ENCODE measurements around the gene POLRMT.

POLRMT gene

DNA sequence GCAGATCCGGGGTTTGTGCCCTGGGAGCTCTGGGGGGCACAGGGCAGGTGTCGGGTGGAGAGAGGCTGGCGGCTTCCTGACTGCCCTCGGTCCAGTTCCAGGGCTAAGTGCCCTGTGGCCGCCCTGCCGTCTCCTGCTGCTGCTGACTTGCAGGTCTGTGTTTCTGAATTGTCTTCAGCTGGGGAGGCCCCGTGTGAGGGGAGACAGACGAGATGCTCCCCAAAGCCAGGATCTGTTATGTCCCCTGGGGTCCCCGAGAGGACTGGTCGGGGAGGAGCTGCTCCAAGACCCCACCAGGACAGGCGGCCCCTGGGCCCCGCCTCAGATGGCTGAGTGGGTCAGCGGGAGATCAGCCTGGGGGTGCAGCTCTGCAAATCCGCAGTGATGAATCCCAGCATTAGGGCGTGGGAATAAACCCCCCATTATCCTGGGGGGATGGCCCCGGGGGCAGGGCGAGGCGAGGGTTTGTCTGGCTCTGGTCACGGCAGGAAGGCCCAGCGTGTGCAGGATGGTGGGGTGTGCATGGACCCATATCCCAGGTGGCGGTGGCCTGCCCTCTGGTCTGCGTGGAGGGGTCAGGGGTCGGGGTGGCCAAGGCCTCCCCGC lies 39.0 kb downstream of the POLRMT start:
- no peak overlapping the region for H3K4me3 ChIP-seq (IDR thresholded peaks at IDR 0.05; ENCODE audit: insufficient read depth, low read depth, low read length)
- peaks cover 4% of the 10 kb centered on the region for H3K4me1 ChIP-seq (ENCODE audit: low read depth, poor library complexity, severe bottlenecking)
- H2AFZ ChIP-seq (ENCODE audit: low read depth), result no peak overlapping the region
- peaks cover 56% of the 10 kb centered on the region for H3K27me3 ChIP-seq (ENCODE audit: insufficient read depth, low read depth)
- no peaks in the 10 kb centered on the region for H3K36me3 ChIP-seq (ENCODE audit: insufficient read depth)
- H3K27ac ChIP-seq, result no peak overlapping the region
- no peak overlapping the region for H3K4me2 ChIP-seq
- H4K20me1 ChIP-seq (ENCODE audit: insufficient read depth), result no peaks in the 10 kb centered on the region
- TF ChIP-seq CTCF (conservative IDR thresholded peaks at IDR 0.05; ENCODE audit: low read depth, low read length), result no peak
- H3K79me2 ChIP-seq (ENCODE audit: insufficient read depth, low read depth), result no peaks in the 10 kb centered on the region
- no peak overlapping the region for H3K9ac ChIP-seq

GRCh38 chr19:593505-593904 lies 39.8 kb downstream of the POLRMT start:
- Histone ChIP-seq H3K4me1 (ENCODE audit: low read depth, poor library complexity, severe bottlenecking) (peaks cover 7% of the 10 kb centered on the region), H3K27me3 (ENCODE audit: insufficient read depth, low read depth) (peaks cover 63% of the 10 kb centered on the region), H3K27ac (no peak overlapping the region), H2AFZ (ENCODE audit: low read depth) (no peak overlapping the region), H3K36me3 (ENCODE audit: insufficient read depth) (no peaks in the 10 kb centered on the region), H4K20me1 (ENCODE audit: insufficient read depth) (no peaks in the 10 kb centered on the region), H3K9ac (no peak overlapping the region), H3K79me2 (ENCODE audit: insufficient read depth, low read depth) (no peaks in the 10 kb centered on the region), H3K4me3 (IDR thresholded peaks at IDR 0.05; ENCODE audit: insufficient read depth, low read depth, low read length) (no peak overlapping the region), H3K4me2 (no peak overlapping the region)
- TF ChIP-seq CTCF (conservative IDR thresholded peaks at IDR 0.05; ENCODE audit: low read depth, low read length), result no peak

DNA sequence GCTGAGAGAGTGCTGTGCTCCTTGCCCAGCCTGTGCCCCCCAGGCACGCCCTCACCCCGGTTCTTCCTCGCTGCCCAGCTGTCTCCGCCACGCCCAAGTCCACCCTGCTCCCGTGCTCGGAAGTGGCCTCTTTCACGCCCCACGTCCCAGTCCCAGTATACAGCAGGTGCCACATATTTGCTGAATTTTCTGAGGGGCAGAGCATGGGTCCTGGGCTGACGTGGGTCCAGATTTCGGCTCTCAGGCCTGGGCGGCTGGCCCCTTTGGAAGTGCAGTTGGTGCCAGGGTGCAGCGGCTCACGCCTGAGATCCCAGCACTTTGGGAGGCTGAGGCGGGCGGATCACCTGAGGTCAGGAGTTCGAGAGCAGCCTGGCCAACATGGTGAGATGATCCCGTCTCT lies 40.3 kb downstream of the POLRMT start:
- H4K20me1 ChIP-seq (ENCODE audit: insufficient read depth), result no peaks in the 10 kb centered on the region
- H3K4me2 ChIP-seq, result no peak overlapping the region
- no peaks in the 10 kb centered on the region for H3K36me3 ChIP-seq (ENCODE audit: insufficient read depth)
- H3K4me3 ChIP-seq (IDR thresholded peaks at IDR 0.05; ENCODE audit: insufficient read depth, low read depth, low read length), result no peak overlapping the region
- TF ChIP-seq CTCF (conservative IDR thresholded peaks at IDR 0.05; ENCODE audit: low read depth, low read length), result no peak
- H3K27me3 ChIP-seq (ENCODE audit: insufficient read depth, low read depth), result peaks cover 67% of the 10 kb centered on the region
- no peak overlapping the region for H3K9ac ChIP-seq
- H3K27ac ChIP-seq, result no peak overlapping the region
- H3K79me2 ChIP-seq (ENCODE audit: insufficient read depth, low read depth), result no peaks in the 10 kb centered on the region
- H3K4me1 ChIP-seq (ENCODE audit: low read depth, poor library complexity, severe bottlenecking), result peaks cover 12% of the 10 kb centered on the region
- H2AFZ ChIP-seq (ENCODE audit: low read depth), result no peak overlapping the region

- Histone ChIP-seq H3K36me3 (ENCODE audit: insufficient read depth) (no peaks in the 10 kb centered on the region), H3K9ac (no peak overlapping the region), H3K27me3 (ENCODE audit: insufficient read depth, low read depth) (peaks cover 71% of the 10 kb centered on the region), H3K4me1 (ENCODE audit: low read depth, poor library complexity, severe bottlenecking) (peaks cover 12% of the 10 kb centered on the region), H2AFZ (ENCODE audit: low read depth) (no peak overlapping the region), H4K20me1 (ENCODE audit: insufficient read depth) (no peaks in the 10 kb centered on the region), H3K4me2 (no peak overlapping the region), H3K79me2 (ENCODE audit: insufficient read depth, low read depth) (no peaks in the 10 kb centered on the region), H3K4me3 (IDR thresholded peaks at IDR 0.05; ENCODE audit: insufficient read depth, low read depth, low read length) (no peak overlapping the region), H3K27ac (no peak overlapping the region)
- no peak for TF ChIP-seq CTCF (conservative IDR thresholded peaks at IDR 0.05; ENCODE audit: low read depth, low read length)
Measured at GRCh38 chr19:592101-592500, 41.2 kb downstream of the POLRMT start.

Measured in KMS-11 (cell line).